DMS153 (cell line): ENCODE results near the gene MTA3.
"Not testable (repeated sequence)": the region's sequence is repeated elsewhere in the genome, so short reads cannot be mapped to it uniquely, and the experiment has no call there.

Source experiments
- DNase-seq: peaks from one replicate; lab custom pipeline; 2025; lab: John Stamatoyannopoulos, UW

The MTA3 gene

GRCh38 chr2:42568401-42569115 is at the start of gene MTA3:
Gene MTA3, plus strand, starts transcription at chr2:42568632. Its CDS starts 114 bp downstream, at chr2:42568746.
- DNase-seq, result no peak

GRCh38 chr2:42519624-42520023 is 48.8 kb upstream of the MTA3 start:
- no peak for DNase-seq

- DNase-seq, result no peak
Observed at GRCh38 chr2:42522035-42522434, 46.4 kb upstream of the MTA3 start.

GRCh38 chr2:42523341-42523740 is 45.1 kb upstream of the MTA3 start:
- DNase-seq, result no peak

- DNase-seq, result no peak
Observed at GRCh38 chr2:42532397-42532796, 36.0 kb upstream of the MTA3 start.

- DNase-seq, result no peak
Observed at GRCh38 chr2:42537493-42537892, 30.9 kb upstream of the MTA3 start.

GRCh38 chr2:42542871-42543270 is 25.6 kb upstream of the MTA3 start:
- DNase-seq, result no peak

GRCh38 chr2:42545023-42545721 is 23.3 kb upstream of the MTA3 start:
- DNase-seq, result no peak

GRCh38 chr2:42545841-42546390 is 22.5 kb upstream of the MTA3 start:
- no peak for DNase-seq

- DNase-seq, result no peak
Observed at GRCh38 chr2:42547014-42547413, 21.4 kb upstream of the MTA3 start.

- DNase-seq, result no peak
Observed at GRCh38 chr2:42547446-42548295, 20.8 kb upstream of the MTA3 start.

- DNase-seq, result no peak
Observed at GRCh38 chr2:42550870-42551269, 17.6 kb upstream of the MTA3 start.

- DNase-seq, result no peak
Observed at GRCh38 chr2:42554392-42554791, 14.0 kb upstream of the MTA3 start.

GRCh38 chr2:42556315-42556890 is 12.0 kb upstream of the MTA3 start:
- no peak for DNase-seq

- no peak for DNase-seq
Observed at GRCh38 chr2:42557306-42557705, 11.1 kb upstream of the MTA3 start.

- no peak for DNase-seq
Observed at GRCh38 chr2:42558827-42559226, 9.6 kb upstream of the MTA3 start.

- not testable (repeated sequence) for DNase-seq
Observed at GRCh38 chr2:42560133-42560532, 8.3 kb upstream of the MTA3 start.

- DNase-seq, result no peak
Observed at GRCh38 chr2:42560899-42561298, 7.5 kb upstream of the MTA3 start.

GRCh38 chr2:42562474-42563144 is 5.8 kb upstream of the MTA3 start:
- no peak for DNase-seq

GRCh38 chr2:42566025-42566424 is 2.4 kb upstream of the MTA3 start:
- DNase-seq, result no peak

- DNase-seq, result no peak
Observed at GRCh38 chr2:42566837-42567321, 1.6 kb upstream of the MTA3 start.
